Epithelial cell of prostate (primary cell): ENCODE data around the gene SRPRB.
"Not testable (repeated sequence)": the region's sequence is repeated elsewhere in the genome, so short reads cannot be mapped to it uniquely, and the experiment has no call there.

Experiments used
- DNase-seq: peaks from one replicate; pipeline ENCODE4 v3.0.0-alpha.2; 2011; ENCODE audit warnings: low read depth, low spot score
- H3K27ac ChIP-seq: fragments of 450-650 bp; 2 replicates; pipeline ENCODE4 v1.5.1; 2017; ENCODE audit warnings: mild to moderate bottlenecking

Gene SRPRB

GRCh38 chr3:133776794-133777438 lies 28.7 kb upstream of the SRPRB start:
- no peak overlapping the region for H3K27ac ChIP-seq
- DNase-seq: no peak

DNA sequence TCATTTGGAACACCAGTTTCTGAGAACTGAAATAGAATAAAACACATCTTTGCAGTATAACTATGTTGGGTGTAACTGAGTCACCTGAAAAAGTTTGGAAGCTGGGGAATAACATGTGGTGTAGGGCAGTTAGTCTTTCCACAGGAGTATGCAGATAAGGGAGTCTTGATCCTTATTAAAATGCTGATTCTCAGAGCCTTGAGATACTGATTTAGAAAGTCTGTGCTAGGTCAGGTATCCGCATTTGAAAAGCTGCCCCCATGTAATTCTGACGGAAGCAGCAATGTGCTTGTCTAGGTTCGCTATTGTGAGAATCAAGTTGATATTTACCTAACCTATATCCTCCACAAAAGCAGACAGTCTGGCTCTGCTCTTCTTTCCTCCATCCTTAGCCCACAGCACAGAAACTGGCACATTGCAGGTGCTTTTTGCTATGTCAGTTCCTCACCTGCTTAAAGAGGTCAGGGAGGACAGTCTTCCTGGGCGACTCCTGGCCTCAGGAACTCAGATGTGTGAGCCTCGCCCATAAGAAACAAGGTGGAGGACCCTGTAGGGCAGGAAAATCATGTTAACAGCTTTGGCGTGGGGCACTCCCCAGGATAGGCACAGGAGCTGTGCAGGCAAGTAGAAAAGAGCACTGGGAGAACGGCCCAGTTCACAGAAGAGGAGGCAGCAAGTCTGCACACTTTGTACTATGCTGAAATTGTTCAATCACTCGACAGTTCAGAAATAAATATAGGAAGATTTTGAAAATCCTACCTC lies 27.6 kb upstream of the SRPRB start:
- no peak for DNase-seq

GRCh38 chr3:133779626-133780203 lies 25.9 kb upstream of the SRPRB start:
- DNase-seq: no peak
- no peak overlapping the region for H3K27ac ChIP-seq

More for the DNA sequence above, 27.6 kb upstream of the SRPRB start:
- H3K27ac ChIP-seq: no peak overlapping the region

- not testable (repeated sequence) for H3K27ac ChIP-seq, DNase-seq
Observed at GRCh38 chr3:133780756-133781155, 24.9 kb upstream of the SRPRB start.

- no peak overlapping the region for H3K27ac ChIP-seq
- no peak for DNase-seq
Observed at GRCh38 chr3:133781570-133781969, 24.0 kb upstream of the SRPRB start.

GRCh38 chr3:133782454-133782853 lies 23.2 kb upstream of the SRPRB start:
- no peak overlapping the region for H3K27ac ChIP-seq
- DNase-seq: no peak

DNA sequence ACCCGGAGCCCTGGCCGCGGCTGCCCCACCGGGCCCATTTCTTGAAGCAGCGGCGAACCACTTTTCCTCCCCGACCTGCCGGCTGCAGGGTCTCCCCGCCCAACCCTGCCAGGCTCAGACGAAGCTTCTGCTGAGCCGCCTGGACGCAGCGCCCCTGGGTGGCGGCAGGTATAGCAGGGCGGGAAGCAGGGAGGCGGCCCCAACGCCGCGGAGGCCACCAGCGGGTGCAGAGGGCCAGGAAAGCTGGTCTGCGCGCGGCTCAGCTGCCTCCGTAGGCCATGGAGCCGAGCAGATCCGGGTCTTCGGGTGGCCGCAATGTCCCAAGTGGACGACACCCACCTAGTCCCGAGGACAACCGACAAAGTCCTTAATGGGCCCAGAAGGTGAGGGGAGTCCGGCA lies 21.9 kb upstream of the SRPRB start:
- DNase-seq: no peak

GRCh38 chr3:133788024-133788423 lies 17.6 kb upstream of the SRPRB start:
- no peak overlapping the region for H3K27ac ChIP-seq
- DNase-seq: no peak

More for the DNA sequence above, 21.9 kb upstream of the SRPRB start:
- H3K27ac ChIP-seq: no peak overlapping the region

DNA sequence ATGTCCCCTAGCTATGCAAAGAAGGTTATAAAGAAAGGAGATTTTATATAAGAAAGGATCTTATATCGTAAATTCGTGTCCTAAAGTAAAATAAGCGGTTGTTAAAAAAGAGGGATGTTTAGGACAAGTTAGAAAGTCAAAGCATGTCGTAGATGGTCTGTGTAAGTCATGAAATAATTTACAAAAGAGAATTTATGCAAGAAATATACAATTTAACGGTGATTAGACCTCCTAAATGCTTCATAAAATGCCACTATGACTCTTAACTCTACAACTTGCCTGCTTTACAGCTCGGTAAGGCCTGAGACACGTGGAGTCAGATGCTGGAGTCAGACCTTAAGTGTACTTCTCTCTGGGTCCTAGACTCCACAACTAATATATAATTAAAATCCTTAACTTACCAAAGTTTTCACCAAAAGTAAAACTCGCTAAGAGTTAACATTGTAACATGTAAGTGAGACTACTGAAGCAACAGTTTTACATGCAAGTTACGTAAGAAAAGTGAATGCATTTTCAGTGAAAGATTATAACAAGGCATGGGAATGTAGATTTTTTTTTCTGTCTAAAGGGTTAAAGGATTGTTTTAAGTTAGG lies 13.3 kb upstream of the SRPRB start:
- no peak overlapping the region for H3K27ac ChIP-seq
- no peak for DNase-seq

GRCh38 chr3:133797396-133798105 lies 8.1 kb upstream of the SRPRB start:
- DNase-seq: no peak
- H3K27ac ChIP-seq: no peak overlapping the region

GRCh38 chr3:133799794-133800585 lies 5.6 kb upstream of the SRPRB start:
- no peak overlapping the region for H3K27ac ChIP-seq
- DNase-seq: peak; percentile 63

DNA sequence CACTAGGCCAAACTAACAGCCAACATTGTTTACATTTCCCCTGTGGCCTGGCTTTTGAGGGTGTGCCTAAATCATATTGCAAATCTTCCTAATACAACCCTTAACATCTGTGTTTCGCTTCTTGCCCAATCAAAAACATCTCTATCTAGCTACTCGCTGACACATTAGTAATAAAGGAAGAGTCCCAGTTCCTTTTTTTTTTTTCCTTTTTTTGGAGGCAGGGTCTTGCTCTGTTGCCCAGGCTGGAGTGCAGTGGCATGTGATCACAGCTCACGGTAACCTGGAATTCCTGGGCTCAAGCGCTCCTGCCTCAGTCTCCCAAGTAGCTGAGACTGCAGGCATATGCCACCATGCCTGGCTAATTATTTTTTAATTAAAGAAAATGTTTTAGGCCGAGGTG lies 2.1 kb upstream of the SRPRB start:
- H3K27ac ChIP-seq: no peak overlapping the region
- DNase-seq: no peak

- H3K27ac ChIP-seq: peak overlapping the region; percentile 41
- DNase-seq: no peak
Observed at GRCh38 chr3:133804896-133805295, 719 bp upstream of the SRPRB start.

- DNase-seq: peak; percentile 82
- H3K27ac ChIP-seq: peak overlapping the region; percentile 41
Observed at GRCh38 chr3:133805384-133805701, 272 bp upstream of the SRPRB start.

DNA sequence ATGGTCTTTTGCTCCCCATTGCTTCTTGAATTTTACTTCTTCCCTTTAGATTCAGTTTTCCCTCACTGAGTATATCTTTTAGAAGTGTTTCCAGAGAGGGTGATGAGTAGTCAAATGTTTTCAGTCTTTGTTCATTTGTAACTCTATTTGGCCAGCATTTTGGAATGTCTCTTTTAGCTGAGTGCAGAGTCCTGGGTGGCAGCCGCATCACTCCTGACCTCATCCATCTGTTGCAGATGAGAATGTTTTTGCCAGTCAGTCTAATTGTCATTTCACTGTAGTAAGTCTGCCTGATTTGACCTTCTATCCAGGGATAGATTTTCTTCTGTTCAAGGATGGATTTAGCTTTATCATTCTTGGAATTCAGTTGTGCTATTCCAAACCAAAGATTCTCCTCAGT lies 7.3 kb downstream of the SRPRB start:
- no peak for DNase-seq
- no peak overlapping the region for H3K27ac ChIP-seq

GRCh38 chr3:133815386-133815785 lies 9.8 kb downstream of the SRPRB start:
- no peak overlapping the region for H3K27ac ChIP-seq
- no peak for DNase-seq

- peak overlapping the region; percentile 18 for H3K27ac ChIP-seq
- DNase-seq: peak; percentile 40
Observed at GRCh38 chr3:133820129-133820528, 14.5 kb downstream of the SRPRB start.

- no peak for DNase-seq
- H3K27ac ChIP-seq: no peak overlapping the region
Observed at GRCh38 chr3:133820889-133821675, 15.5 kb downstream of the SRPRB start.
